ENCODE data around the gene SPRYD3. TPM values are rescaled to one million over a fixed set of nuclear protein-coding genes. Genes with fewer than 3 reads are reported as not detected.
"Not testable (repeated sequence)": the region's sequence is repeated elsewhere in the genome, so short reads cannot be mapped to it uniquely, and the experiment has no call there.

SPRYD3 gene
- total and polyA plus RNA-seq, 5 donors, result 29.4 to 59.6 (median 43.2) TPM

- H3K4me3 ChIP-seq (ENCODE audit: low read length), result no peak overlapping the region
- 85% methylated on average over 33 of the region's 33 CpGs for WGBS
- no peaks in the 10 kb centered on the region for H3K27me3 ChIP-seq (ENCODE audit: control insufficient read depth, insufficient read depth)
- H3K9me3 ChIP-seq (ENCODE audit: control insufficient read depth, low read length), result no peaks in the 10 kb centered on the region
- H3K27ac ChIP-seq (ENCODE audit: low read length), result no peak overlapping the region
- H3K4me1 ChIP-seq (ENCODE audit: control insufficient read depth, insufficient read depth, low read length), result no peaks in the 10 kb centered on the region
- intact Hi-C loops (cut with DNase I), result no loop called here
- DNase-seq, result peak in 1 of 3 donors; percentile 52
- peak; percentile 31 to 38 for ATAC-seq
Measured at GRCh38 chr12:53115112-53115890, 36.1 kb upstream of the SPRYD3 start.

DNA sequence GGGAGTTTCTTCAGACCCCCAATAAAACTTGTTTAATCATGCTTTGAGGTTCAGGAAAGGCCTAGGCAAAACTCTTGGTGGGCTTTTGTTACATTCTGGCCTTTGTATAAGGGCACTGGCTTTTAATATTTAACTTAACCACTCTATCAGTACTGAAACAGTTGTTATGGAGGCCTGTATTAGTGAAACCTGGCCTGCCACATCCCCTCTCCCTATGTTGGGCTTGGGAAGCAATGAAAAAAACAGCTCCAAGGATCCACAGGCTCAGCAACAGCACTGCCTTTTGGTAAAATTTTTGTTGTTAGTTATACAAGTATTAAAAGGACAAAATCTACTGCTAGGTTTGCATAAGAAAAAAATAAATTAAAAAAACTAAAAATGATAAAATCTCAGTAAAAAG, 34.8 kb upstream of the SPRYD3 start:
- no peaks in the 10 kb centered on the region for H3K4me1 ChIP-seq (ENCODE audit: control insufficient read depth, insufficient read depth, low read length)
- DNase-seq, result no peak
- no peak overlapping the region for H3K4me3 ChIP-seq (ENCODE audit: low read length)
- intact Hi-C loops (cut with DNase I), result no loop called here
- ATAC-seq, result no peak
- H3K9me3 ChIP-seq (ENCODE audit: control insufficient read depth, low read length), result no peaks in the 10 kb centered on the region
- no peak overlapping the region for H3K27ac ChIP-seq (ENCODE audit: low read length)
- H3K27me3 ChIP-seq (ENCODE audit: control insufficient read depth, insufficient read depth), result no peaks in the 10 kb centered on the region

GRCh38 chr12:53113136-53113705, 34.0 kb upstream of the SPRYD3 start:
- Histone ChIP-seq H3K27ac (ENCODE audit: low read length) (no peak overlapping the region), H3K9me3 (ENCODE audit: control insufficient read depth, low read length) (no peaks in the 10 kb centered on the region), H3K27me3 (ENCODE audit: control insufficient read depth, insufficient read depth) (no peaks in the 10 kb centered on the region), H3K4me1 (ENCODE audit: control insufficient read depth, insufficient read depth, low read length) (no peaks in the 10 kb centered on the region), H3K4me3 (ENCODE audit: low read length) (no peak overlapping the region)
- intact Hi-C loops (cut with DNase I), result no loop called here
- ATAC-seq, result no peak
- WGBS, result 84% methylated on average over 12 of the region's 12 CpGs
- DNase-seq, result no peak

GRCh38 chr12:53112431-53112830, 33.2 kb upstream of the SPRYD3 start:
- ATAC-seq, result not testable (repeated sequence)

GRCh38 chr12:53107122-53107521, 27.9 kb upstream of the SPRYD3 start:
- WGBS, result 50% methylated on average over 7 of the region's 7 CpGs
- Histone ChIP-seq H3K27ac (ENCODE audit: low read length) (no peak overlapping the region), H3K4me3 (ENCODE audit: low read length) (no peak overlapping the region), H3K27me3 (ENCODE audit: control insufficient read depth, insufficient read depth) (no peaks in the 10 kb centered on the region), H3K9me3 (ENCODE audit: control insufficient read depth, low read length) (no peaks in the 10 kb centered on the region), H3K4me1 (ENCODE audit: control insufficient read depth, insufficient read depth, low read length) (no peaks in the 10 kb centered on the region)
- intact Hi-C loops (cut with DNase I), result no loop called here
- no peak for DNase-seq
- no peak for ATAC-seq

More at GRCh38 chr12:53112431-53112830, 33.2 kb upstream of the SPRYD3 start:
- DNase-seq; H3K9me3 ChIP-seq (ENCODE audit: control insufficient read depth, low read length); H3K27me3 ChIP-seq (ENCODE audit: control insufficient read depth, insufficient read depth); H3K4me3 ChIP-seq (ENCODE audit: low read length); H3K27ac ChIP-seq (ENCODE audit: low read length); H3K4me1 ChIP-seq (ENCODE audit: control insufficient read depth, insufficient read depth, low read length); intact Hi-C loops (cut with DNase I): not testable (repeated sequence)
- WGBS, result 93% methylated on average over 7 of the region's 7 CpGs

DNA sequence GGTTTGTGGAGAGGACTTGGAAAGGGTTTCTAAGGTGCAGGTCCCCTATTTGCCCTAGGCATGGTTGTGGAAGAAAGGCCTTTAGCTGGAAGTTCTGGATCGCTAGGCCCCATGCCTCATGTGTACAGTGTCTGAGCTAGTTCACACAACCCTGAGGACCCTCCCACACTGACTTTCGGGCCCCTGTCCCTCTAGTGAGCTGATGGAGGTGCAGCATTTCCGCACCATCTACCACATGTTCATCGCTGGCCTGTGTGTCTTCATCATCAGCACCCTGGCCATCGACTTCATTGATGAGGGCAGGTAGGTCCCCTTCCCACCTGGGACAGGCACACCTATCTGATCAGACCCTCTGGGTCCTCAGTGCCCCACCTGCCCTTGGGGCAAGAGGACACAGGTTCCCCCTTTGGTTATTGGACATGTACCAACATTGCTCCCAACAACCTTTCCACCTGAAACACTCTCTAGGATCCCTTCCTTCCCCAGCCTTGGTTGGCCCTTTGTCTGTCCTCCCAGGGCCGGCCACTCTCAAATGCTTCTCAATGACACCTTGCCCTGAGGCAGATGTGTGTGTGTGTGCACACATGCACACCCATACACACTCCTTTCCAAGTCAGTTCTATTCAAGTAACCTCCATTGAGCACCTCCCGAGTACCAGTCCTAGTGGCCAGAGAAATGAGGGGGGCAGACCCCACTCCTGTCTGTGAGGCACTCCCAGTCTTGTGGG, 26.7 kb upstream of the SPRYD3 start:
- H3K4me3 ChIP-seq (ENCODE audit: low read length), result no peak overlapping the region
- no peak overlapping the region for H3K27ac ChIP-seq (ENCODE audit: low read length)
- H3K4me1 ChIP-seq (ENCODE audit: control insufficient read depth, insufficient read depth, low read length), result no peaks in the 10 kb centered on the region
- H3K27me3 ChIP-seq (ENCODE audit: control insufficient read depth, insufficient read depth), result no peaks in the 10 kb centered on the region
- WGBS, result 90% methylated on average over 7 of the region's 7 CpGs
- ATAC-seq, result no peak
- H3K9me3 ChIP-seq (ENCODE audit: control insufficient read depth, low read length), result no peaks in the 10 kb centered on the region
- no peak for DNase-seq
- intact Hi-C loops (cut with DNase I), result no loop called here

- no peaks in the 10 kb centered on the region for H3K4me1 ChIP-seq (ENCODE audit: control insufficient read depth, insufficient read depth, low read length)
- H3K27ac ChIP-seq (ENCODE audit: low read length), result no peak overlapping the region
- DNase-seq, result no peak
- H3K4me3 ChIP-seq (ENCODE audit: low read length), result no peak overlapping the region
- H3K27me3 ChIP-seq (ENCODE audit: control insufficient read depth, insufficient read depth), result no peaks in the 10 kb centered on the region
- ATAC-seq, result no peak
- no peaks in the 10 kb centered on the region for H3K9me3 ChIP-seq (ENCODE audit: control insufficient read depth, low read length)
- intact Hi-C loops (cut with DNase I), result no loop called here
- 89% methylated on average over 8 of the region's 8 CpGs for WGBS
Measured at GRCh38 chr12:53105256-53105655, 26.1 kb upstream of the SPRYD3 start.

GRCh38 chr12:53103860-53104305, 24.7 kb upstream of the SPRYD3 start:
- Histone ChIP-seq H3K4me3 (ENCODE audit: low read length) (no peak overlapping the region), H3K9me3 (ENCODE audit: control insufficient read depth, low read length) (no peaks in the 10 kb centered on the region), H3K27ac (ENCODE audit: low read length) (no peak overlapping the region), H3K4me1 (ENCODE audit: control insufficient read depth, insufficient read depth, low read length) (peaks cover 3% of the 10 kb centered on the region), H3K27me3 (ENCODE audit: control insufficient read depth, insufficient read depth) (no peaks in the 10 kb centered on the region)
- peak in 1 of 2 donors; percentile 2 for ATAC-seq
- no peak for DNase-seq
- intact Hi-C loops (cut with DNase I), result no loop called here
- 48% methylated on average over 3 of the region's 3 CpGs for WGBS

DNA sequence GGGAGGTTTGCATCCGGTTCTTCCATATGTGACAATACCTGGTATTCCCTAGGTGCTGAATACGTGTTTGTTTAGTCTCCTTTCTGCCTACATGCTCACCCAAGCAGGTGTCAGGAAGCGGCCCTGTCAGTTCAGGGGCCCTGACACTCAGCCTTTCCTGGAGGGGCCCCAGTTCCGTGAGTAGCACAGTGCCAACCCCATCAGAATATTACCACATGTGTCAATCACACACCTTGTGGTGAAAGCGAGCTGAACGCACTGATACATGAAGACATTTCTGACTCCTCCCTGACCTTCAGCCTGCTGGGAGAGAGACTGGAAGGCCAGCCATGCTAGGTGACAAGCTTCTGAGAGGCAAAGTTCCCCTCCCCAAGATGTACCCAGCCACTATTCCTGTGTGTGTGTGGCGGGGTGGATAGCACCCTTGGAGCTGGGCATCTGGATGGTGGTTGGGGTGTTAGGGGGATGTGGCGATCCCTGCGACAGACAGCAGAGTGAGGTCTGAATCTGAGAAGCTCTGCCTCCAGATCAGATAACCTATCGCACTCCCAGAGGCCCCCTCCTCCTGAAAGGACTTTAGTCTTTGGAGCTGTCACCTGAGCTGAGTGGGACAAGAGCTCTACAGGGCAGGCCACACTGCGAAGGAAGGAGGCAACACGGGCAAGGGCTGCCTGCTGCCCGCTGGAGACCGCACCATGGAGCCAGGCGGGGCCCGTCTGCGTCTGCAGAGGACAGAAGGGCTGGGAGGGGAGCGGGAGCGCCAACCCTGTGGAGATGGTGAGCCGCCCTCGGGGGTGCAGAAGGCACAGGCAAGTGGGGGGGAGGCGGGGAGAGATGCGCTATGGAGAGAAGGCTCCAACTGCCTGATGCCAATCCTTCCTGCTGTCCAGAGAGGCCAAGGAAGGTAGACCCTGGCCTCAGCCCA, 24.0 kb upstream of the SPRYD3 start, which contains the start of gene SOAT2:
SOAT2 (plus strand) TSS at position 604 of the 925 bp plus-strand sequence; CDS start at position 696, 92 bp downstream.
- H3K4me1 ChIP-seq (ENCODE audit: control insufficient read depth, insufficient read depth, low read length), result peaks cover 3% of the 10 kb centered on the region
- ATAC-seq (no peak), DNase-seq (peak in 2 of 3 donors; percentile 64)
- H3K27me3 ChIP-seq (ENCODE audit: control insufficient read depth, insufficient read depth), result no peaks in the 10 kb centered on the region
- no peak within 1 kb of the TSS for H3K4me3 ChIP-seq (ENCODE audit: low read length)
- WGBS, result 83% methylated on average over 23 of the region's 23 CpGs
- no peaks in the 10 kb centered on the region for H3K9me3 ChIP-seq (ENCODE audit: control insufficient read depth, low read length)
- intact Hi-C loops (cut with DNase I), result no loop called here
- H3K27ac ChIP-seq (ENCODE audit: low read length), result no peak within 1 kb of the TSS

- no peak overlapping the region for H3K4me3 ChIP-seq (ENCODE audit: low read length)
- peaks cover 3% of the 10 kb centered on the region for H3K4me1 ChIP-seq (ENCODE audit: control insufficient read depth, insufficient read depth, low read length)
- ATAC-seq (no peak), DNase-seq (no peak)
- H3K9me3 ChIP-seq (ENCODE audit: control insufficient read depth, low read length), result no peaks in the 10 kb centered on the region
- no peaks in the 10 kb centered on the region for H3K27me3 ChIP-seq (ENCODE audit: control insufficient read depth, insufficient read depth)
- intact Hi-C loops (cut with DNase I), result no loop called here
- no peak overlapping the region for H3K27ac ChIP-seq (ENCODE audit: low read length)
- 89% methylated on average over 12 of the region's 12 CpGs for WGBS
Measured at GRCh38 chr12:53101931-53102781, 23.0 kb upstream of the SPRYD3 start.
